ENCODE measurements around the gene SMC6.

DNA sequence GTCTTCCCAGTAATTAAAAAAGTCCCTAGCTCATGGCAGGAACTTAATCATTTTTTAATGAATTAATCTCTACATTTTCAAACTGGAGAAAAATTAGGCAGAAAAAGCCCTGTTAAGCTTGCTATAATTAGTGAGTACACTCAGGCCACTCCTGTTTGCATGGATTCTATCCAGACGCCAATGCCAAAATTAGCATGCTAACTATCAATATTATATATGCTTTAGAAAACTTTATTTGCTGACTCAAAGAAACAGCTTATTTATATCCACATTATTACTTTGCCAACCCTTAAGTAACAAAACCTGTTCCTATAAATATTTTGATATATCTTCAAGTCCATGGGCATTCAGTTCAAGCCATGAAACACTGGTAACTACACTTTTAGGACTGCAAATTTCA lies 90.9 kb downstream of the SMC6 start:
- TF ChIP-seq, protein P1, sequence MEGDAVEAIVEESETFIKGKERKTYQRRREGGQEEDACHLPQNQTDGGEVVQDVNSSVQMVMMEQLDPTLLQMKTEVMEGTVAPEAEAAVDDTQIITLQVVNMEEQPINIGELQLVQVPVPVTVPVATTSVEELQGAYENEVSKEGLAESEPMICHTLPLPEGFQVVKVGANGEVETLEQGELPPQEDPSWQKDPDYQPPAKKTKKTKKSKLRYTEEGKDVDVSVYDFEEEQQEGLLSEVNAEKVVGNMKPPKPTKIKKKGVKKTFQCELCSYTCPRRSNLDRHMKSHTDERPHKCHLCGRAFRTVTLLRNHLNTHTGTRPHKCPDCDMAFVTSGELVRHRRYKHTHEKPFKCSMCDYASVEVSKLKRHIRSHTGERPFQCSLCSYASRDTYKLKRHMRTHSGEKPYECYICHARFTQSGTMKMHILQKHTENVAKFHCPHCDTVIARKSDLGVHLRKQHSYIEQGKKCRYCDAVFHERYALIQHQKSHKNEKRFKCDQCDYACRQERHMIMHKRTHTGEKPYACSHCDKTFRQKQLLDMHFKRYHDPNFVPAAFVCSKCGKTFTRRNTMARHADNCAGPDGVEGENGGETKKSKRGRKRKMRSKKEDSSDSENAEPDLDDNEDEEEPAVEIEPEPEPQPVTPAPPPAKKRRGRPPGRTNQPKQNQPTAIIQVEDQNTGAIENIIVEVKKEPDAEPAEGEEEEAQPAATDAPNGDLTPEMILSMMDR (IDR thresholded peaks at IDR 0.05; ENCODE audit: poor library complexity, severe bottlenecking) = no peak
- TF ChIP-seq EZH2 (IDR thresholded peaks at IDR 0.05; ENCODE audit: borderline replicate concordance, insufficient read depth, low read length, poor library complexity, severe bottlenecking) = no peak

Data from neural cell (in vitro differentiated cells).